Esophagus squamous epithelium (tissue), 5 donors: ENCODE results near the gene ZMYND19. TPM values are rescaled to one million over a fixed set of nuclear protein-coding genes. Genes with fewer than 3 reads are reported as not detected.

Experiments used
- DNase-seq: peaks from one replicate; lab custom pipeline; 2025; lab: John Stamatoyannopoulos, UW
- H3K27ac ChIP-seq, 4 donors: fragments of 200-600 bp; sonication (generic); one replicate each; pipeline ENCODE4 v1.5.1; 2016 to 2019; ENCODE audit warnings: mild to moderate bottlenecking in 1 of 4
- H3K27me3 ChIP-seq, 4 donors: fragments of 200-600 bp; sonication (generic); 1 replicate in 3 of 4; 2 replicates in 1 of 4; pipeline versions ENCODE4 v1.5.1 to v1.6.0; 2017 to 2021; ENCODE audit warnings: antibody characterized with exemption in 1 of 4
- H3K36me3 ChIP-seq, 3 donors: fragments of 200-600 bp; sonication (generic); one replicate each; pipeline ENCODE4 v1.5.1; 2016 to 2019
- H3K4me1 ChIP-seq, 3 donors: fragments of 200-600 bp; sonication (generic); one replicate each; pipeline ENCODE4 v1.5.1; 2017 to 2019
- H3K4me3 ChIP-seq, 4 donors: fragments of 200-600 bp; sonication (generic); 1 replicate in 3 of 4; 2 replicates in 1 of 4; pipeline ENCODE4 v1.5.1; 2016 to 2019; ENCODE audit warnings: mild to moderate bottlenecking in 2 of 4, moderate library complexity in 1 of 4
- H3K9me3 ChIP-seq, 3 donors: fragments of 200-600 bp; sonication (generic); one replicate each; pipeline ENCODE4 v1.5.1; 2016 to 2019
- POLR2A ChIP-seq, 4 donors: fragments of 450-650 bp; IDR thresholded peaks; one replicate each; pipeline ENCODE4 v1.6.1; 2017; ENCODE audit warnings: antibody characterized with exemption in 4 of 4, mild to moderate bottlenecking in 4 of 4, moderate library complexity in 3 of 4
- WGBS, 2 donors: methylation state at CpG; one replicate each; pipeline ENCODE4 v1.1.5; 2018; 5-methylcytosine and 5-hydroxymethylcytosine counted together
- intact Hi-C: fragments of 100-400 bp; cut with DNase I; formaldehyde crosslinking; loops from one replicate; pipeline ENCODE4 v1.15.0; 2022
- total RNA-seq, 4 donors: library from RNA; depleted of rRNA; stranded (reverse); fragments of >200 nt; gene quantifications; one replicate each; pipeline ENCODE4 v1.1.0, GENCODE V29; 2016
- TF ChIP-seq, protein P1 (sequence below), 6 experiments: fragments of 450-650 bp in 4 of 6; fragments of 200-600 bp in 2 of 6; sonication (generic) in 2 of 6; IDR thresholded peaks; one replicate each; pipeline ENCODE4 v1.5.1; 2016 to 2019; ENCODE audit warnings: antibody characterized with exemption in 6 of 6, mild to moderate bottlenecking in 4 of 6, moderate library complexity in 4 of 6
- donor health status: DM: yes; HTN: yes; CAD: no.

ZMYND19 gene
- total RNA-seq, 4 donors from 2014 or later: 17.5 to 28.8 (median 25.2) TPM

- 3% methylated on average over 21 of the region's 82 CpGs; no CpG with 5 or more reads in 1 of the 2 donors for WGBS, 2 donors
- TF ChIP-seq, protein P1, sequence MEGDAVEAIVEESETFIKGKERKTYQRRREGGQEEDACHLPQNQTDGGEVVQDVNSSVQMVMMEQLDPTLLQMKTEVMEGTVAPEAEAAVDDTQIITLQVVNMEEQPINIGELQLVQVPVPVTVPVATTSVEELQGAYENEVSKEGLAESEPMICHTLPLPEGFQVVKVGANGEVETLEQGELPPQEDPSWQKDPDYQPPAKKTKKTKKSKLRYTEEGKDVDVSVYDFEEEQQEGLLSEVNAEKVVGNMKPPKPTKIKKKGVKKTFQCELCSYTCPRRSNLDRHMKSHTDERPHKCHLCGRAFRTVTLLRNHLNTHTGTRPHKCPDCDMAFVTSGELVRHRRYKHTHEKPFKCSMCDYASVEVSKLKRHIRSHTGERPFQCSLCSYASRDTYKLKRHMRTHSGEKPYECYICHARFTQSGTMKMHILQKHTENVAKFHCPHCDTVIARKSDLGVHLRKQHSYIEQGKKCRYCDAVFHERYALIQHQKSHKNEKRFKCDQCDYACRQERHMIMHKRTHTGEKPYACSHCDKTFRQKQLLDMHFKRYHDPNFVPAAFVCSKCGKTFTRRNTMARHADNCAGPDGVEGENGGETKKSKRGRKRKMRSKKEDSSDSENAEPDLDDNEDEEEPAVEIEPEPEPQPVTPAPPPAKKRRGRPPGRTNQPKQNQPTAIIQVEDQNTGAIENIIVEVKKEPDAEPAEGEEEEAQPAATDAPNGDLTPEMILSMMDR (IDR thresholded peaks at IDR 0.05): peak; percentile 90 to 98 (median 95)
- peak in 3 of 4 donors; percentile 55 to 70 (median 69) for TF ChIP-seq POLR2A (IDR thresholded peaks at IDR 0.05)
- H3K27ac ChIP-seq: peak within 1 kb of the TSS; percentile 66 to 88 (median 85)
- peak; percentile 60 for DNase-seq
- H3K9me3 ChIP-seq: no peaks in the 10 kb centered on the region
- peak within 1 kb of the TSS; percentile 67 to 91 (median 74) for H3K4me3 ChIP-seq
- no peaks in the 10 kb centered on the region for H3K27me3 ChIP-seq
- H3K4me1 ChIP-seq: peaks cover 20 to 48% (median 28%) of the 10 kb centered on the region in 3 donors
- peaks cover 15 to 62% (median 15%) of the 10 kb centered on the region in 3 donors for H3K36me3 ChIP-seq
- intact Hi-C loops: no loop called here
Observed at GRCh38 chr9:137578518-137579258, 11.6 kb downstream of the ZMYND19 start, which contains the start of gene DPH7. TSS of gene DPH7 (minus strand) at chr9:137578925. CDS start at chr9:137578777, 148 bp downstream.

- no peak for TF ChIP-seq POLR2A (IDR thresholded peaks at IDR 0.05)
- TF ChIP-seq, protein P1 (IDR thresholded peaks at IDR 0.05): no peak
- intact Hi-C loops: no loop called here
- no peaks in the 10 kb centered on the region for H3K27me3 ChIP-seq
- no peak for DNase-seq
- H3K27ac ChIP-seq: no peak overlapping the region
- 66 to 77% methylated on average over 9 to 12 of the region's 12 CpGs for WGBS, 2 donors
- peaks cover 20 to 48% (median 28%) of the 10 kb centered on the region in 3 donors for H3K4me1 ChIP-seq
- no peaks in the 10 kb centered on the region for H3K9me3 ChIP-seq
- H3K36me3 ChIP-seq: peaks cover 13 to 62% (median 14%) of the 10 kb centered on the region in 3 donors
- no peak overlapping the region for H3K4me3 ChIP-seq
Observed at GRCh38 chr9:137575716-137576411, 14.4 kb downstream of the ZMYND19 start.

DNA sequence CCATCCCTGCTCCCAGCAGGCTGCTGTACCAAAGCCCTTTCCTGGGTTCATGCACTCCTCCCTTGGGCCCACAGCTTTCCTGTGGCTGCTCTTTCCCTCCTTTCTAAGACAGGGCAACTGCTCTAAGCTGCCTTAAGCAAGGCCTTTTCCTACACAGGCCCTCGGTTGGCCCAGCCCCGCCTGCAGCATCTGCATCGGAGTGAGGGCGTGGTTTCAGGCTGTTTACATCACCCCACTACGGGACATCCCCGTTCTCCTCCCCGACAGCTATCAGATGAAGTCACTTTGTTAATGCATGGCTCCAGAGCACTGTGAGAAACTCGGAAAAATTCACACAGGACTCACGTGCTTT is 15.0 kb downstream of the ZMYND19 start:
- Histone ChIP-seq H3K9me3 (no peaks in the 10 kb centered on the region), H3K4me3 (no peak overlapping the region), H3K27me3 (no peaks in the 10 kb centered on the region), H3K27ac (no peak overlapping the region), H3K36me3 (peaks cover 13 to 64% (median 19%) of the 10 kb centered on the region in 3 donors), H3K4me1 (peaks cover 20 to 47% (median 28%) of the 10 kb centered on the region in 3 donors)
- TF ChIP-seq POLR2A (IDR thresholded peaks at IDR 0.05): no peak
- TF ChIP-seq, protein P1 (IDR thresholded peaks at IDR 0.05): no peak
- 44 to 57% methylated on average over 9 of the region's 9 CpGs for WGBS, 2 donors
- no peak for DNase-seq
- intact Hi-C loops: no loop called here

DNA sequence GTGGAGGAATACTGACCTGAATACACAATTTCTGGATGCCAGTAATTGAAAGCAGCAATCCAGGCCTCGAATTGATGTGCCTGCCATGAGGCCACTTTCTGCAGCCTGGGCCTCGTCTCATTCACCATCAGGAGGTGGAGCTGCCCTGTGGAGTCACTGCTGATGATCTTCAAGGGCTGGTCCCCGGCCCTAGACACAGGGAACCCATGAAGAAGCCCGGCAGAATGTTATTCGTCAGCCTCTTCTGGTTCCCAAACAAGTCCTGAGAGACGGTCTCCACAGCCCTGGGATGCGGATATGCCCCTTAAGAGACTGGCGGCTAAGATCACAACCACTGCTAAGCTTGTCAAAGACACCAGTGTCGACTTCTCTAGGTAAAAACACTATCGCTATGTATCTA is 16.1 kb downstream of the ZMYND19 start:
- Histone ChIP-seq H3K4me1 (peaks cover 16 to 35% (median 25%) of the 10 kb centered on the region in 3 donors), H3K36me3 (peaks cover 13 to 66% (median 19%) of the 10 kb centered on the region in 3 donors), H3K9me3 (no peaks in the 10 kb centered on the region), H3K27ac (no peak overlapping the region), H3K27me3 (no peaks in the 10 kb centered on the region), H3K4me3 (no peak overlapping the region)
- WGBS, 2 donors: 91 to 93% methylated on average over 8 to 10 of the region's 10 CpGs
- TF ChIP-seq, protein P1 (IDR thresholded peaks at IDR 0.05): no peak
- no peak for TF ChIP-seq POLR2A (IDR thresholded peaks at IDR 0.05)
- no peak for DNase-seq
- intact Hi-C loops: no loop called here

- Histone ChIP-seq H3K27me3 (no peaks in the 10 kb centered on the region), H3K4me3 (no peak overlapping the region), H3K4me1 (peaks cover 0 to 4% (median 0%) of the 10 kb centered on the region in 3 donors), H3K9me3 (no peaks in the 10 kb centered on the region), H3K27ac (no peak overlapping the region), H3K36me3 (peaks cover 13 to 62% (median 19%) of the 10 kb centered on the region in 3 donors)
- TF ChIP-seq, protein P1 (IDR thresholded peaks at IDR 0.05): no peak
- no peak for TF ChIP-seq POLR2A (IDR thresholded peaks at IDR 0.05)
- no peak for DNase-seq
- WGBS, 2 donors: 89 to 96% methylated on average over 2 to 3 of the region's 3 CpGs
- intact Hi-C loops: no loop called here
Observed at GRCh38 chr9:137570566-137570965, 19.7 kb downstream of the ZMYND19 start.
